Measurements from ENCODE around the gene SDF4.
"Not testable (repeated sequence)": the region's sequence is repeated elsewhere in the genome, so short reads cannot be mapped to it uniquely, and the experiment has no call there.

SDF4 gene

GRCh38 chr1:1197188-1197500, 34.7 kb downstream of the SDF4 start:
- no peak for DNase-seq (ENCODE audit: low read depth)
- TF ChIP-seq, protein P1, sequence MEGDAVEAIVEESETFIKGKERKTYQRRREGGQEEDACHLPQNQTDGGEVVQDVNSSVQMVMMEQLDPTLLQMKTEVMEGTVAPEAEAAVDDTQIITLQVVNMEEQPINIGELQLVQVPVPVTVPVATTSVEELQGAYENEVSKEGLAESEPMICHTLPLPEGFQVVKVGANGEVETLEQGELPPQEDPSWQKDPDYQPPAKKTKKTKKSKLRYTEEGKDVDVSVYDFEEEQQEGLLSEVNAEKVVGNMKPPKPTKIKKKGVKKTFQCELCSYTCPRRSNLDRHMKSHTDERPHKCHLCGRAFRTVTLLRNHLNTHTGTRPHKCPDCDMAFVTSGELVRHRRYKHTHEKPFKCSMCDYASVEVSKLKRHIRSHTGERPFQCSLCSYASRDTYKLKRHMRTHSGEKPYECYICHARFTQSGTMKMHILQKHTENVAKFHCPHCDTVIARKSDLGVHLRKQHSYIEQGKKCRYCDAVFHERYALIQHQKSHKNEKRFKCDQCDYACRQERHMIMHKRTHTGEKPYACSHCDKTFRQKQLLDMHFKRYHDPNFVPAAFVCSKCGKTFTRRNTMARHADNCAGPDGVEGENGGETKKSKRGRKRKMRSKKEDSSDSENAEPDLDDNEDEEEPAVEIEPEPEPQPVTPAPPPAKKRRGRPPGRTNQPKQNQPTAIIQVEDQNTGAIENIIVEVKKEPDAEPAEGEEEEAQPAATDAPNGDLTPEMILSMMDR (IDR thresholded peaks at IDR 0.05; ENCODE audit: low read depth, low read length, missing control alignments) = no peak
- H3K4me3 ChIP-seq (ENCODE audit: low read depth, low read length) = no peak overlapping the region

- no peak for DNase-seq (ENCODE audit: low read depth)
- no peak overlapping the region for H3K4me3 ChIP-seq (ENCODE audit: low read depth, low read length)
- TF ChIP-seq, protein P1 (IDR thresholded peaks at IDR 0.05; ENCODE audit: low read depth, low read length, missing control alignments) = no peak
Observed at GRCh38 chr1:1196431-1197187, 35.2 kb downstream of the SDF4 start.

GRCh38 chr1:1195726-1196125, 36.1 kb downstream of the SDF4 start:
- H3K4me3 ChIP-seq (ENCODE audit: low read depth, low read length); DNase-seq (ENCODE audit: low read depth): not testable (repeated sequence)

DNA sequence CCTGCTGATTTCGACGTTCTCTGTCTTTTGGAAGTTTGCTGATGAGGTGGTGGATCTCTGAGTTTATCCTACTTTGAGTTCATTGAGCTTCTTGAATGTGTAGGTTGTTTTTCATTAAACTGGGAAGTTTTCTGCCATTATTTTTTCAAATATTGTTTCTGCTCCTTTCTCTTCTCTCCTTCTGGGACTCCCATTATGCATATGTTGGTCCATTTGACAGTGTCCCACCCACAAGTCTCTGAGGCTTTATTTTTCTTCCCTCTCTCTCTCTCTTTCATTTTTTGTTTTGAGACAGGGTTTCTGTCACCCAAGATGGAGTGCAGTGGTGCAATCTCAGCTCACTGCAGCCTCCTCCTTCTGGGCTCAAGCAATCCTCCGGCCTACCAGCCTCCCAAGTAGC, 37.1 kb downstream of the SDF4 start:
- no peak overlapping the region for H3K4me3 ChIP-seq (ENCODE audit: low read depth, low read length)
- no peak for DNase-seq (ENCODE audit: low read depth)
- TF ChIP-seq, protein P1 (IDR thresholded peaks at IDR 0.05; ENCODE audit: low read depth, low read length, missing control alignments) = no peak

- no peak overlapping the region for H3K4me3 ChIP-seq (ENCODE audit: low read depth, low read length)
- TF ChIP-seq, protein P1 (IDR thresholded peaks at IDR 0.05; ENCODE audit: low read depth, low read length, missing control alignments) = no peak
Observed at GRCh38 chr1:1191734-1192133, 40.1 kb downstream of the SDF4 start.

DNA sequence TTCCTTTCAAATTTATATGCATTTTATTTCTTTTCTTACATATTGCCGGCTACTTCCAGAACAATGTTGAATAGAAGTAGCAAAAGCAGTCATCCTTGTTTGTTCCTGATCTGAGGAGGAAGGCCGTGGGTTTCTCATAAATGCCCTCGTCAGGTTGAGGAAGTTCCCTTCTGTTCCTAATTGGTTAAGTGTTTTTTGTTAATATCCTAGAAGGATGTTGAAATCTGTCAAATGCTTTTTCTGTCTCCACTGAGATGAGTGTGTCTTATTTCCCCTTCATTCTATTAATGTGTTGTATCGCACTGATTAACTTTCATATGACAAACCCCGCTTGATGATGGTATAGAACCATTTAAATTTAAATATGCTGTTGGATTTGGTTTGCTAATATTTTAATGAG, 42.7 kb downstream of the SDF4 start:
- H3K4me3 ChIP-seq (ENCODE audit: low read depth, low read length) = no peak overlapping the region
- no peak for DNase-seq (ENCODE audit: low read depth)
- TF ChIP-seq, protein P1 (IDR thresholded peaks at IDR 0.05; ENCODE audit: low read depth, low read length, missing control alignments) = no peak

More at GRCh38 chr1:1191734-1192133, 40.1 kb downstream of the SDF4 start:
- DNase-seq (ENCODE audit: low read depth) = no peak

- no peak for DNase-seq (ENCODE audit: low read depth)
- TF ChIP-seq, protein P1 (IDR thresholded peaks at IDR 0.05; ENCODE audit: low read depth, low read length, missing control alignments) = no peak
- H3K4me3 ChIP-seq (ENCODE audit: low read depth, low read length) = no peak overlapping the region
Observed at GRCh38 chr1:1187938-1188337, 43.9 kb downstream of the SDF4 start.

Measured in GM12864 (cell line).